ENCODE measurements around the gene DENND1C. TPM values are rescaled to one million over a fixed set of nuclear protein-coding genes. Genes with fewer than 3 reads are reported as not detected.
A peak's percentile ranks its signal among the peaks of the same experiment; 100 is the strongest.

The DENND1C gene
- total and polyA plus RNA-seq, 7 experiments from 2014 or later, result 57.3 to 142 (median 118) TPM

DNA sequence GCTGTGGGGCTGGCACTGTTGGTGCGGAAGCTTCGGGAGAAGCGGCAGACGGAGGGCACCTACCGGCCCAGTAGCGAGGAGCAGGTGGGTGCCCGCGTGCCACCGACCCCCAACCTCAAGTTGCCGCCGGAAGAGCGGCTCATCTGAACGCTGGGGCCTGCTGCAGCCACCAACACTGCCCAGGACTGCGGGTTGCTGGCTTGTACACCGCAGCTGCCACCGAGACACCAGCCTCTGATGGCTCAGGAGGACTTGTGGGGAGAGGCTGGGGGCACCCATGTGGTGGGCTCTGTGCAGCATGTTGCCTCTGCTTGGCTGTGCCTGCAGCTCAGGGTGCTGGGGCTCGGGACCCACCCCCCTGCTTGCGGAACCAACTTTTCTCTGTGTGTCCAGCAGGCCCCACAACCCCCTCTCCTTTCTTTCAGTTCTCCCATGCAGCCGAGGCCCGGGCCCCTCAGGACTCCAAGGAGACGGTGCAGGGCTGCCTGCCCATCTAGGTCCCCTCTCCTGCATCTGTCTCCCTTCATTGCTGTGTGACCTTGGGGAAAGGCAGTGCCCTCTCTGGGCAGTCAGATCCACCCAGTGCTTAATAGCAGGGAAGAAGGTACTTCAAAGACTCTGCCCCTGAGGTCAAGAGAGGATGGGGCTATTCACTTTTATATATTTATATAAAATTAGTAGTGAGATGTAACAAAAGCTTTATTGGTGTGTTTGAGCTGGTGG, 14.9 kb downstream of the DENND1C start:
- Mint-ChIP-seq H3K27me3 (peaks cover 0 to 8% (median 0%) of the 10 kb centered on the region in 5 donors), H3K36me3 (peaks cover 0 to 24% (median 9%) of the 10 kb centered on the region in 5 donors), H3K4me1 (peaks cover 3 to 22% (median 17%) of the 10 kb centered on the region in 7 donors), H3K4me3 (peak overlapping the region in 1 of 10 donors; percentile 50), H3K9me3 (no peaks in the 10 kb centered on the region), H3K27ac (peak overlapping the region in 7 of 9 donors; percentile 8 to 59 (median 36))
- POLR2A ChIA-PET, result interaction anchor here (0.6 to 1.9 kb wide), 2 partner anchors 15 to 19 kb away, joined by 3 to 8 read pairs; partner anchors contain the start of gene DENND1C
- H3K4me3 ChIP-seq (ENCODE audit: low read length), result no peak overlapping the region
- CTCF ChIA-PET, result no interaction called here
- no peak for ATAC-seq
- H3K4me1 ChIP-seq (ENCODE audit: control insufficient read depth in 2 of 2, insufficient read depth in 2 of 2, low read length in 2 of 2), result peaks cover 0 to 4% of the 10 kb centered on the region in 2 donors
- peaks cover 0 to 52% (median 0%) of the 10 kb centered on the region in 3 experiments for H3K36me3 ChIP-seq (ENCODE audit: control insufficient read depth in 2 of 3, insufficient read depth in 3 of 3, low read length in 3 of 3)
- no peak for DNase-seq
- H3K9me3 ChIP-seq (ENCODE audit: control insufficient read depth in 2 of 3, low read length in 3 of 3), result no peaks in the 10 kb centered on the region
- H3K27me3 ChIP-seq (ENCODE audit: control insufficient read depth in 2 of 2, insufficient read depth in 2 of 2, low read length in 2 of 2), result no peaks in the 10 kb centered on the region
- H3K27ac ChIP-seq (ENCODE audit: low read depth, low read length), result no peak overlapping the region
- intact Hi-C loops (cut with micrococcal nuclease), result no loop called here

- DNase-seq (no peak), ATAC-seq (no peak)
- peaks cover 0 to 42% (median 0%) of the 10 kb centered on the region in 3 experiments for H3K36me3 ChIP-seq (ENCODE audit: control insufficient read depth in 2 of 3, insufficient read depth in 3 of 3, low read length in 3 of 3)
- ChIA-PET CTCF (interaction anchor here (0.5 kb wide), 1 partner anchor 140 kb away, joined by 3 read pairs; no protein-coding TSS in a partner anchor), POLR2A (interaction anchor here (4.3 kb wide), 1 partner anchor 16 kb away, joined by 24 read pairs; the partner anchor contains the start of gene DENND1C)
- Mint-ChIP-seq H3K4me3 (peak overlapping the region in 3 of 10 donors; percentile 13 to 81 (median 68)), H3K4me1 (peaks cover 3 to 23% (median 18%) of the 10 kb centered on the region in 7 donors), H3K36me3 (peaks cover 0 to 19% (median 8%) of the 10 kb centered on the region in 5 donors), H3K9me3 (no peaks in the 10 kb centered on the region), H3K27me3 (peaks cover 0 to 8% (median 0%) of the 10 kb centered on the region in 5 donors), H3K27ac (peak overlapping the region in 6 of 9 donors; percentile 52 to 85 (median 77))
- no peak overlapping the region for H3K27ac ChIP-seq (ENCODE audit: low read depth, low read length)
- no peaks in the 10 kb centered on the region for H3K27me3 ChIP-seq (ENCODE audit: control insufficient read depth in 2 of 2, insufficient read depth in 2 of 2, low read length in 2 of 2)
- H3K4me3 ChIP-seq (ENCODE audit: low read length), result no peak overlapping the region
- peaks cover 0 to 4% of the 10 kb centered on the region in 2 donors for H3K4me1 ChIP-seq (ENCODE audit: control insufficient read depth in 2 of 2, insufficient read depth in 2 of 2, low read length in 2 of 2)
- H3K9me3 ChIP-seq (ENCODE audit: control insufficient read depth in 2 of 3, low read length in 3 of 3), result no peaks in the 10 kb centered on the region
- intact Hi-C loops (cut with micrococcal nuclease), result no loop called here
Observed at GRCh38 chr19:6465663-6466062, 15.9 kb downstream of the DENND1C start.

- H3K27ac Mint-ChIP-seq, result peak overlapping the region in 8 of 9 donors; percentile 68 to 85 (median 78)
- peaks cover 0 to 35% (median 0%) of the 10 kb centered on the region in 3 experiments for H3K36me3 ChIP-seq (ENCODE audit: control insufficient read depth in 2 of 3, insufficient read depth in 3 of 3, low read length in 3 of 3)
- no peaks in the 10 kb centered on the region for H3K27me3 ChIP-seq (ENCODE audit: control insufficient read depth in 2 of 2, insufficient read depth in 2 of 2, low read length in 2 of 2)
- H3K4me3 Mint-ChIP-seq, result peak overlapping the region; percentile 23 to 84 (median 74)
- H3K4me1 Mint-ChIP-seq, result peaks cover 4 to 28% (median 25%) of the 10 kb centered on the region in 7 donors
- no peak for ATAC-seq
- H3K4me3 ChIP-seq (ENCODE audit: low read length), result no peak overlapping the region
- no peak for DNase-seq
- ChIA-PET POLR2A (interaction anchor here (4.3 kb wide), 1 partner anchor 17 kb away, joined by 24 read pairs; the partner anchor contains the start of gene DENND1C), CTCF (no interaction called here)
- H3K9me3 ChIP-seq (ENCODE audit: control insufficient read depth in 2 of 3, low read length in 3 of 3), result no peaks in the 10 kb centered on the region
- intact Hi-C loops (cut with micrococcal nuclease), result no loop called here
- peaks cover 0 to under 1% (median 0%) of the 10 kb centered on the region in 11 donors for H3K9me3 Mint-ChIP-seq
- H3K4me1 ChIP-seq (ENCODE audit: control insufficient read depth in 2 of 2, insufficient read depth in 2 of 2, low read length in 2 of 2), result peaks cover 0 to 4% of the 10 kb centered on the region in 2 donors
- H3K36me3 Mint-ChIP-seq, result peaks cover 0 to 15% (median 5%) of the 10 kb centered on the region in 5 donors
- peak overlapping the region; percentile 64 for H3K27ac ChIP-seq (ENCODE audit: low read depth, low read length)
- peaks cover 0 to 8% (median 0%) of the 10 kb centered on the region in 5 donors for H3K27me3 Mint-ChIP-seq
Observed at GRCh38 chr19:6465006-6465405, 16.6 kb downstream of the DENND1C start.

- no peaks in the 10 kb centered on the region for H3K9me3 ChIP-seq (ENCODE audit: control insufficient read depth in 2 of 3, low read length in 3 of 3)
- ChIA-PET CTCF (no interaction called here), POLR2A (interaction anchor here (0.6 to 4.3 kb wide), 2 partner anchors 17 to 19 kb away, joined by 3 to 24 read pairs; partner anchors contain the start of gene DENND1C)
- peaks cover 0 to 8% (median 0%) of the 10 kb centered on the region in 5 donors for H3K27me3 Mint-ChIP-seq
- peaks cover 0 to 1% (median 0%) of the 10 kb centered on the region in 11 donors for H3K9me3 Mint-ChIP-seq
- H3K36me3 ChIP-seq (ENCODE audit: control insufficient read depth in 2 of 3, insufficient read depth in 3 of 3, low read length in 3 of 3), result peaks cover 0 to 28% (median 0%) of the 10 kb centered on the region in 3 experiments
- DNase-seq, result peak; percentile 31 to 66 (median 57)
- peak within 1 kb of the TSS in 8 of 9 donors; percentile 73 to 88 (median 83) for H3K27ac Mint-ChIP-seq
- peak within 1 kb of the TSS; percentile 64 for H3K27ac ChIP-seq (ENCODE audit: low read depth, low read length)
- H3K4me1 ChIP-seq (ENCODE audit: control insufficient read depth in 2 of 2, insufficient read depth in 2 of 2, low read length in 2 of 2), result peaks cover 0 to 4% of the 10 kb centered on the region in 2 donors
- intact Hi-C loops (cut with micrococcal nuclease), result loop anchor here in 1 of 2 donors (5.0 kb wide), 1 partner anchor 1672 kb away; the partner anchor contains the start of gene FEM1A
- peak within 1 kb of the TSS; percentile 23 to 84 (median 82) for H3K4me3 Mint-ChIP-seq
- H3K27me3 ChIP-seq (ENCODE audit: control insufficient read depth in 2 of 2, insufficient read depth in 2 of 2, low read length in 2 of 2), result no peaks in the 10 kb centered on the region
- H3K4me3 ChIP-seq (ENCODE audit: low read length), result peak within 1 kb of the TSS; percentile 47
- peaks cover 0 to 10% (median 4%) of the 10 kb centered on the region in 5 donors for H3K36me3 Mint-ChIP-seq
- H3K4me1 Mint-ChIP-seq, result peaks cover 5 to 31% (median 27%) of the 10 kb centered on the region in 7 donors
- no peak for ATAC-seq
Observed at GRCh38 chr19:6464070-6464873, 17.3 kb downstream of the DENND1C start, which contains the start of gene CRB3. Gene CRB3 (plus strand): TSS chr19:6464271. CDS start chr19:6464702, 431 bp downstream.

DNA sequence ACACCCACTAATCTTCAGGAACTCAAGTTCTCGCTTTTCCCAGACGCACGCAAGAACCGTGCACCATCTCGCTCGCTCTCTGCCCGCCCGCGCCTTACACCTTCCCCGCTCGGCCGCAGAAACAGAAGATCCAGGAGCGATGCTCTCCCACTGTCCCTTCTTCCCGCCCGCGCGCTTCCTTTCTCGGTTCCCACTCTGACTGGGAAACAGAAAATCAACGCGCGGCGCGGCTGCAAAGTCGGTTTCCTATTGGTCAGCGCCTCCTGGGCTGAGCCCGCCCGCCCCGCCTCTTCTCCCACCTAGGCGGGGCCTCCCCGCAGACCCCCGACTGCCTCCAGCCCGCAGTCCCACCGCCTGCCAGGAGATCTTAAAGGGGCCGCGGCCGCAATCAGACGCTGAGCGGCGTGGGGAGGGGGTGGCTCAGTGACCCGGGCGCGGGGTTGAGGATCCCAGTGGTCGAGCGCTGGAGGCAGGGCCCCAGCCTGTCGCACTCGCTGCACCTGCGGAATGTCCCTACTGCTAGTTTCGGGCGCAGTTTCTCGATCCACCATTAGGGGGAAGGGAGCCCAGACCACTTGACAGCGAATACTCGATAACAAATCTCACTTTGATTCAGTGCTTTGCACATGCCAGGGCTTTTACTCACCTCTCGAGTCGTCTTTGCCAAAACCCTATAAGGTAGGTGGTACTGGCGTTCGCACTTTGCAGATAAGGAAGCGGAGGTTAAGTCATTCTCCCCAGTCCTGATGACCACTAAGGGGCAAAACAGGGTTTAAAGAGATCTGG, 21.3 kb downstream of the DENND1C start:
- H3K9me3 ChIP-seq (ENCODE audit: control insufficient read depth in 2 of 3, low read length in 3 of 3), result peaks cover 0 to 3% (median 0%) of the 10 kb centered on the region in 3 experiments
- Mint-ChIP-seq H3K9me3 (peaks cover 0 to 9% (median 2%) of the 10 kb centered on the region in 11 donors), H3K4me1 (peaks cover 11 to 40% (median 34%) of the 10 kb centered on the region in 7 donors), H3K36me3 (peaks cover 9 to 19% (median 12%) of the 10 kb centered on the region in 5 donors), H3K27me3 (peaks cover 0 to 8% (median 0%) of the 10 kb centered on the region in 5 donors), H3K4me3 (peak overlapping the region; percentile 92 to 99 (median 98)), H3K27ac (peak overlapping the region; percentile 83 to 96 (median 91))
- H3K4me3 ChIP-seq (ENCODE audit: low read length), result peak overlapping the region; percentile 72
- H3K27me3 ChIP-seq (ENCODE audit: control insufficient read depth in 2 of 2, insufficient read depth in 2 of 2, low read length in 2 of 2), result no peaks in the 10 kb centered on the region
- DNase-seq, result peak; percentile 87 to 97 (median 96)
- peaks cover 0 to 14% (median 0%) of the 10 kb centered on the region in 3 experiments for H3K36me3 ChIP-seq (ENCODE audit: control insufficient read depth in 2 of 3, insufficient read depth in 3 of 3, low read length in 3 of 3)
- peak; percentile 90 for ATAC-seq
- peaks cover 0 to 4% of the 10 kb centered on the region in 2 donors for H3K4me1 ChIP-seq (ENCODE audit: control insufficient read depth in 2 of 2, insufficient read depth in 2 of 2, low read length in 2 of 2)
- CTCF ChIA-PET, result interaction anchor here (1.1 kb wide), 1 partner anchor 22 kb away, joined by 3 read pairs; the partner anchor contains the start of gene DENND1C
- POLR2A ChIA-PET, result interaction anchor here (0.6 to 2.3 kb wide), 4 partner anchors 10 to 35 kb away, joined by 3 to 13 read pairs (median 8); partner anchors contain the start of genes DENND1C and KHSRP
- peak overlapping the region; percentile 83 for H3K27ac ChIP-seq (ENCODE audit: low read depth, low read length)
- intact Hi-C loops (cut with micrococcal nuclease), result loop anchor here (1.0 to 5.0 kb wide), 14 partner anchors 21 to 1668 kb away; partner anchors contain the start of genes DENND1C (in 2 of the 2), CLPP (in 1 of the 2), FEM1A (in 1 of the 2) and GPR108 (in 1 of the 2)

All from naive thymus-derived CD4-positive, alpha-beta T cell (primary cell).